ENCODE results near the gene GFOD2. TPM values are rescaled to one million over a fixed set of nuclear protein-coding genes. Genes with fewer than 3 reads are reported as not detected.

The GFOD2 gene
- total and polyA plus RNA-seq, 2 of the 8 experiments (the other 6 are each of a cell fraction or from before 2014, with no cell fraction given) = 21.4 to 33.2 TPM

- Histone ChIP-seq H3K4me1 (replicated peaks in 1 of 4; ENCODE audit: control insufficient read depth in 3 of 4, insufficient read depth in 4 of 4, low read length in 3 of 4) (peaks cover 0 to 18% (median 5%) of the 10 kb centered on the region in 4 experiments; a peak in 5 of 7 replicates), H2BK5ac (ENCODE audit: low read depth, low read length) (no peak overlapping the region), H3K4me2 (ENCODE audit: insufficient read depth in 1 of 2, low read depth in 2 of 2, low read length in 2 of 2) (peak overlapping the region; percentile 64 to 96), H3K9ac (replicated peaks in 1 of 4; ENCODE audit: extremely low read depth in 1 of 4, low read depth in 3 of 4, low read length in 3 of 4) (no peak overlapping the region; a peak in 2 of 7 replicates), H3K4me3 (ENCODE audit: extremely low read depth in 1 of 4, insufficient read depth in 2 of 4, low read depth in 3 of 4, low read length in 4 of 4) (peak overlapping the region; percentile 47 to 76 (median 58)), H4K8ac (ENCODE audit: extremely low read depth, insufficient read depth, low read length) (no peak overlapping the region), H3K79me1 (ENCODE audit: low read depth, low read length) (no peaks in the 10 kb centered on the region; the same call in 1 of the 2 replicates), H3K9me3 (ENCODE audit: insufficient read depth in 2 of 2, low read depth in 1 of 2, low read length in 1 of 2) (no peaks in the 10 kb centered on the region), H2BK12ac (ENCODE audit: low read depth, low read length) (no peak overlapping the region), H3K18ac (ENCODE audit: extremely low read depth, low read length) (no peak overlapping the region), H3K79me2 (ENCODE audit: control insufficient read depth in 1 of 2, insufficient read depth in 2 of 2, low read length in 2 of 2) (no peaks in the 10 kb centered on the region), H3K14ac (ENCODE audit: insufficient read length) (no peak overlapping the region), H3K23ac (ENCODE audit: insufficient read length) (no peak overlapping the region), H2BK120ac (replicated peaks; ENCODE audit: low read depth, low read length) (no peak overlapping the region), H4K91ac (replicated peaks; ENCODE audit: insufficient read length, low read length) (no peak overlapping the region), H2BK15ac (ENCODE audit: low read length) (no peak overlapping the region), H3K27ac (ENCODE audit: low read depth, low read length) (no peak overlapping the region), H3K27me3 (replicated peaks in 1 of 4; ENCODE audit: control insufficient read depth in 3 of 4, extremely low read depth in 1 of 4, insufficient read depth in 3 of 4, low read length in 3 of 4) (peaks cover 0 to 23% (median 17%) of the 10 kb centered on the region in 4 experiments; a peak in 4 of 7 replicates), H2BK20ac (ENCODE audit: low read length) (no peak overlapping the region), H3K23me2 (ENCODE audit: low read depth, low read length) (peaks cover 5% of the 10 kb centered on the region; the same call in 1 of the 2 replicates), H2AK5ac (ENCODE audit: low read depth, low read length) (no peak overlapping the region), H4K5ac (ENCODE audit: insufficient read length, low read depth, low read length) (no peak overlapping the region), H2AFZ (ENCODE audit: low read length) (no peak overlapping the region), H3K56ac (replicated peaks; ENCODE audit: insufficient read length, low read depth, low read length) (no peak overlapping the region), H3K4ac (replicated peaks; ENCODE audit: insufficient read length, low read depth, low read length) (peak overlapping the region; percentile 23), H3K36me3 (ENCODE audit: control insufficient read depth in 2 of 4, insufficient read depth in 4 of 4, low read length in 3 of 4) (peaks cover 0 to 4% (median 2%) of the 10 kb centered on the region in 4 experiments; a peak in 1 of 8 replicates), H4K20me1 (replicated peaks in 1 of 2; ENCODE audit: control insufficient read depth in 1 of 2, insufficient read depth in 2 of 2, low read length in 2 of 2) (peaks cover 5 to 15% of the 10 kb centered on the region in 2 experiments)
- ChIA-PET CTCF (ENCODE audit: partially characterized antibody) (interaction anchor here (0.7 to 18.0 kb wide), 9 partner anchors 9 to 143 kb away, joined by 3 to 202 read pairs (median 4); partner anchors contain the start of genes ACD, C16orf86, ENKD1 and PARD6A), POLR2A (ENCODE audit: partially characterized antibody) (interaction anchor here (1.7 kb wide), 1 partner anchor 115 kb away, joined by 4 read pairs; no protein-coding TSS in a partner anchor)
- no peak for DNase-seq (ENCODE audit: low read depth in 1 of 2, low spot score in 2 of 2)
- FAIRE-seq = no peak
- WGBS, 2 experiments (ENCODE audit: extremely low coverage in 1 of 2, insufficient coverage in 1 of 2, insufficient read length in 1 of 2, insufficient replicate concordance in 2 of 2, low coverage in 1 of 2, low lambda C conversion rate in 2 of 2, missing lambda C conversion rate in 1 of 2) = 4% methylated on average over 52 of the region's 68 CpGs; no CpG with 5 or more reads in 1 of the 2 experiments
- no peak for TF ChIP-seq ATF3 (IDR thresholded peaks at IDR 0.05; ENCODE audit: insufficient read depth, low read depth, low read length)
- TF ChIP-seq CEBPB (IDR thresholded peaks at IDR 0.05; ENCODE audit: low read depth, low read length) = no peak
- no peak for TF ChIP-seq SP4 (IDR thresholded peaks at IDR 0.05; ENCODE audit: low read length)
- no peak for TF ChIP-seq JUND (IDR thresholded peaks at IDR 0.05; ENCODE audit: low read length)
- TF ChIP-seq KDM5A (IDR thresholded peaks at IDR 0.05; ENCODE audit: low read length) = no peak
- no peak for TF ChIP-seq HDAC2 (IDR thresholded peaks at IDR 0.05; ENCODE audit: borderline replicate concordance in 1 of 2, low read depth in 2 of 2, low read length in 2 of 2)
- no peak for TF ChIP-seq NANOG (IDR thresholded peaks at IDR 0.05; ENCODE audit: insufficient read depth, low read depth, low read length, poor library complexity, severe bottlenecking)
- TF ChIP-seq CBX5 (IDR thresholded peaks at IDR 0.05; ENCODE audit: low read depth, low read length) = no peak
- no peak for TF ChIP-seq GTF2F1 (IDR thresholded peaks at IDR 0.05; ENCODE audit: borderline replicate concordance, low read depth, low read length)
- peak; percentile 39; the same call in 1 of the 2 replicates for TF ChIP-seq BACH1 (IDR thresholded peaks at IDR 0.05; ENCODE audit: low read length)
- TF ChIP-seq CHD1 (IDR thresholded peaks at IDR 0.05; ENCODE audit: low read depth, low read length) = no peak
Measured at GRCh38 chr16:67653128-67653788, 65.9 kb downstream of the GFOD2 start.

Data from H1 (cell line).